ENCODE results near the gene MRPS27. TPM values are rescaled to one million over a fixed set of nuclear protein-coding genes. Genes with fewer than 3 reads are reported as not detected.

The MRPS27 gene
- total RNA-seq, 4 donors from 2014 or later, result 48.6 to 57.9 (median 55.1) TPM

DNA sequence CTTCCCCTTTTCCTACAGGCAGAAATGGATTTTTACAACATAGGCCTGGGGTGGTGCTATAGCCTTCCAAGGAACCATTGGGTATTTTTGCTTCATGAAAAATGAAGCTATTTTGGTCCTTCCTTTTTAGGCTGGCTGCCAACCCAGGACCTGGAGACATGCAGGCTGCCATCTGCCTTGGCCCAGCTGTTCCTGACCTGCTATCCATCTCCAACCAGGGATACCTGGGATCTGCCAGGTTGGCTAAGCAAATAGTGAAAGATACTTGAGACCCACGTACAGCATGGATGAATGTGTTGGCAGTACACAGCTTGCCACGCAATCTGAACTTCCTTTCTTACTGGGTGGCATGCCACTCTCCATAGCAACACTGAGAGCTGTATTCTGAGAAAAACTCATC, 31.1 kb downstream of the MRPS27 start:
- Histone ChIP-seq H3K27ac (no peak overlapping the region), H3K27me3 (no peaks in the 10 kb centered on the region), H3K36me3 (peaks cover 0 to 12% of the 10 kb centered on the region in 2 donors), H3K4me1 (peaks cover 0 to 11% (median 0%) of the 10 kb centered on the region in 3 donors), H3K4me3 (no peak overlapping the region), H3K9me3 (no peaks in the 10 kb centered on the region)
- no peak for ATAC-seq
- WGBS, 2 donors (ENCODE audit: low coverage in 1 of 2), result 60 to 100% methylated on average over 1 to 2 of the region's 2 CpGs
- TF ChIP-seq, protein P1, sequence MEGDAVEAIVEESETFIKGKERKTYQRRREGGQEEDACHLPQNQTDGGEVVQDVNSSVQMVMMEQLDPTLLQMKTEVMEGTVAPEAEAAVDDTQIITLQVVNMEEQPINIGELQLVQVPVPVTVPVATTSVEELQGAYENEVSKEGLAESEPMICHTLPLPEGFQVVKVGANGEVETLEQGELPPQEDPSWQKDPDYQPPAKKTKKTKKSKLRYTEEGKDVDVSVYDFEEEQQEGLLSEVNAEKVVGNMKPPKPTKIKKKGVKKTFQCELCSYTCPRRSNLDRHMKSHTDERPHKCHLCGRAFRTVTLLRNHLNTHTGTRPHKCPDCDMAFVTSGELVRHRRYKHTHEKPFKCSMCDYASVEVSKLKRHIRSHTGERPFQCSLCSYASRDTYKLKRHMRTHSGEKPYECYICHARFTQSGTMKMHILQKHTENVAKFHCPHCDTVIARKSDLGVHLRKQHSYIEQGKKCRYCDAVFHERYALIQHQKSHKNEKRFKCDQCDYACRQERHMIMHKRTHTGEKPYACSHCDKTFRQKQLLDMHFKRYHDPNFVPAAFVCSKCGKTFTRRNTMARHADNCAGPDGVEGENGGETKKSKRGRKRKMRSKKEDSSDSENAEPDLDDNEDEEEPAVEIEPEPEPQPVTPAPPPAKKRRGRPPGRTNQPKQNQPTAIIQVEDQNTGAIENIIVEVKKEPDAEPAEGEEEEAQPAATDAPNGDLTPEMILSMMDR (IDR thresholded peaks at IDR 0.05), result no peak
- TF ChIP-seq POLR2A (IDR thresholded peaks at IDR 0.05) (no peak), POLR2AphosphoS5 (IDR thresholded peaks at IDR 0.05) (no peak), EP300 (IDR thresholded peaks at IDR 0.05) (no peak)

DNA sequence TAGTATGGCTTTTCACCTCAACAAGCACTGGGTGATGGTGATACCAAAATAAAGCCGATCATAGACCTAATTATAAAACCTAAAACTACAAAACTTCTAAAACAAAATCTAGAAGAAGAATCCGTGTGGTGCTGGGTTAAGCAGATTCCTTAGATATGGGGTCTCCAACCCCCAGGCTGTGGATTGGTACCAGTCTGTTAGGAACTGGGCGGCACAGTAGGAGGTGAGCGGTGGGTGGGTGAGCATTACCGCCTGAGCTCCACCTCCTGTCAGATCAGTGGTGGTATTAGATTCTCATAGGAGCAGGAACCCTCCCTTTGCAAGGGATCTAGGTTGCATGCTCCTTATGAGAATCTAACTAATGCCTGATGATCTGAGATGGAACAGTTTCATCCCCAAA, 33.2 kb downstream of the MRPS27 start:
- no peak for ATAC-seq
- no peak overlapping the region for H3K4me3 ChIP-seq
- no peaks in the 10 kb centered on the region for H3K27me3 ChIP-seq
- H3K27ac ChIP-seq, result no peak overlapping the region
- H3K9me3 ChIP-seq, result no peaks in the 10 kb centered on the region
- peaks cover 0 to 15% of the 10 kb centered on the region in 2 donors for H3K36me3 ChIP-seq
- H3K4me1 ChIP-seq, result peaks cover 6 to 25% (median 12%) of the 10 kb centered on the region in 3 donors
- TF ChIP-seq, protein P1 (IDR thresholded peaks at IDR 0.05), result no peak
- TF ChIP-seq EP300 (IDR thresholded peaks at IDR 0.05) (no peak), POLR2AphosphoS5 (IDR thresholded peaks at IDR 0.05) (no peak), POLR2A (IDR thresholded peaks at IDR 0.05) (no peak)
- WGBS, 2 donors (ENCODE audit: low coverage in 1 of 2), result 89 to 98% methylated on average over 3 to 5 of the region's 5 CpGs

DNA sequence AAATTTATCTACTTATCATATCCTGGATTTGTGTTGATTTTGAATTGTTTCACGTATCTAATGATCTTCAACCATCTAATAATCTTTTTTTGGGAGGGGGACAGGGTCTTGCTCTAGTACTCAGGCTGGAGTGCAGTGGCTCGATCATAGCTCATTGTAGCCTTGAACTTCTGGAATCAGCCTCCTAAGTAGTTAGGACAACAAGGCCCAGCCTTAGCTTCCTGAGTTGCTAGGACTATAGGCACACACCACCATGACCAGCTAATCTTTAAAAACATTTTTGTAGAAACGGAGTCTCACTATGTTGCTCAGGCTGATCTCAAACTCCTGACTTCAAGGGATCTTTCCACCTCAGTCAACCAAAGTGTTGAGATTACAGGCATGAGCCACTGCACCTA, 34.6 kb downstream of the MRPS27 start:
- TF ChIP-seq, protein P1 (IDR thresholded peaks at IDR 0.05), result no peak
- no peak for TF ChIP-seq POLR2A (IDR thresholded peaks at IDR 0.05)
- TF ChIP-seq EP300 (IDR thresholded peaks at IDR 0.05), result no peak
- no peak for TF ChIP-seq POLR2AphosphoS5 (IDR thresholded peaks at IDR 0.05)
- Histone ChIP-seq H3K9me3 (no peaks in the 10 kb centered on the region), H3K27ac (no peak overlapping the region), H3K27me3 (no peaks in the 10 kb centered on the region), H3K4me1 (peaks cover 10 to 39% (median 22%) of the 10 kb centered on the region in 3 donors), H3K4me3 (no peak overlapping the region), H3K36me3 (peaks cover 0 to 9% of the 10 kb centered on the region in 2 donors)
- 50 to 96% methylated on average over 2 to 3 of the region's 3 CpGs for WGBS, 2 donors (ENCODE audit: low coverage in 1 of 2)
- no peak for ATAC-seq

DNA sequence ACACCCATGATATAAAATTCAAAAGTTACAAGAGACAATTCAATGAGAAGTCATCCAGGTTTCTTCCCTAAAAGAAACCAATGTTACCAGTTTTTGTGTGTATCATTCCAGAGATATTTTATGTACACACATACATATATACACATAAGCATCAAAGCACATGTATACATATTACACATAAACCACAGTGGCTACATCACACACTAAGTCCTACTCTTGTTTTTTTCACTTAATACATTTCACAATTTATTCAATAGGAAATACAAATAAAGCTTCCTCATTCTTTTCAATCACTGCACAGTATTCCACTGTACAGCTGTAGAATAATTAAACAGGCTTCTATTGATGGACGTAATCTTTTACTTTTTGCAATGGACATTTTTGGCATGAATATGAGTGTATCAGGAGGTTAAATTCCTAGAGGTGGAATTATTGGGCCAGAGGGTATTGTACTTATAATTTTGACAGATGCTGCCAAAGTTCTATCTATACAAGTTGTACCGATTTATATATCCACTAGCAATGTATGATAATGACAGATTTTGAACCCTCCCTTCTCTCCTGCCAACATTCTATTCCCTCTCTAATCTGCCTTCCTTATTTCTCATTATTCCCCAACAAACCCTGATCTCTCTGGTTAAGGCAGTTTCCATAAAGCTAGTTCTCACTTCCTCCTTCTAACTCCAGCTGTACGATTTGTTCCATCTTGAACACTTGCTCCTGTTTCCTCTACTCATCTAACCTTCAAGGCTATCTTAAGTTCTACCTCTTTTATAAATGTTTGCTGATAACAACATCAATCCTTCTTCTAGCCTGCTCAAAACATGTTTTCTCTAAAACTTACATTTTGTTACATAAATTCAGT, 35.2 kb downstream of the MRPS27 start:
- Histone ChIP-seq H3K4me3 (no peak overlapping the region), H3K36me3 (peaks cover 0 to 3% of the 10 kb centered on the region in 2 donors), H3K27ac (no peak overlapping the region), H3K27me3 (no peaks in the 10 kb centered on the region), H3K9me3 (no peaks in the 10 kb centered on the region), H3K4me1 (peaks cover 10 to 45% (median 22%) of the 10 kb centered on the region in 3 donors)
- no peak for ATAC-seq
- 75 to 85% methylated on average over 3 of the region's 3 CpGs for WGBS, 2 donors (ENCODE audit: low coverage in 1 of 2)
- TF ChIP-seq, protein P1 (IDR thresholded peaks at IDR 0.05), result no peak
- no peak for TF ChIP-seq POLR2A (IDR thresholded peaks at IDR 0.05)
- TF ChIP-seq POLR2AphosphoS5 (IDR thresholded peaks at IDR 0.05), result no peak
- TF ChIP-seq EP300 (IDR thresholded peaks at IDR 0.05), result no peak

DNA sequence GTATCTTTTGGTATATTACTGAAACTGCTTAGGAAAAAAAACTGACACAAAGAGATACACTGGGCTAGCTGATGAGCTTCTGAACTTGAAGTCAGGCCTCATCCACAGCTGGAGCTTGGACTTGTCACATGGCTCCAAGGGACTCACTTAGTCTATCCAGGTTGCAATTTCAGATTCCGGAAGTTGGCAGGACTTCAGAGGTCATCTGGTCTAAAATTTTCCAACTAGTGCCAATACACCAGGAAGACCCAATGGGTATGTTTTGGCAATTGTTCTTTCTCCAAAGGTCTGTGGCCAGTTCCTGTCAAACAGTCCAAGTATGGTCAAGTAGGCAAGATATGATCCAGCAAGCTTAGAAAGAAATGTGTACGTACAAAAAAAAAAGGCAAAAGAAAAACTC, 36.7 kb downstream of the MRPS27 start:
- peaks cover 10 to 43% (median 22%) of the 10 kb centered on the region in 3 donors for H3K4me1 ChIP-seq
- 44 to 80% methylated on average over 1 of the region's 2 CpGs for WGBS, 2 donors (ENCODE audit: low coverage in 1 of 2)
- no peak overlapping the region for H3K4me3 ChIP-seq
- H3K9me3 ChIP-seq, result no peaks in the 10 kb centered on the region
- H3K27ac ChIP-seq, result peak overlapping the region in 2 of 4 donors; percentile 75 to 76
- ATAC-seq, result no peak
- H3K27me3 ChIP-seq, result no peaks in the 10 kb centered on the region
- H3K36me3 ChIP-seq, result peaks cover 0 to 3% of the 10 kb centered on the region in 2 donors
- TF ChIP-seq, protein P1 (IDR thresholded peaks at IDR 0.05), result no peak
- TF ChIP-seq POLR2AphosphoS5 (IDR thresholded peaks at IDR 0.05) (no peak), POLR2A (IDR thresholded peaks at IDR 0.05) (no peak), EP300 (IDR thresholded peaks at IDR 0.05) (no peak)
